SK-N-SH (cell line): ENCODE measurements around the gene BCLAF1.

Source experiments
- EP300 ChIP-seq, 2 experiments: IDR thresholded peaks; 2 replicates each; pipeline versions ENCODE4 v1.4.0 to v1.6.1; 2012; ENCODE audit warnings: borderline replicate concordance in 1 of 2, low read depth in 1 of 2, low read length in 1 of 2
- FOXM1 ChIP-seq: IDR thresholded peaks from 2 replicates; pipeline ENCODE4 v1.4.0; 2012; ENCODE audit warnings: low read depth, mild to moderate bottlenecking
- GATA2 ChIP-seq: sonication (generic); formaldehyde crosslinking; IDR thresholded peaks from 2 replicates; pipeline ENCODE4 v1.5.0; 2020; ENCODE audit warnings: mild to moderate bottlenecking, missing genetic modification reagents
- MEF2A ChIP-seq: IDR thresholded peaks from 2 replicates; pipeline ENCODE4 v1.4.0; 2012; ENCODE audit warnings: low read depth, borderline replicate concordance
- NFIC ChIP-seq: IDR thresholded peaks from 2 replicates; pipeline ENCODE4 v1.4.0; 2012; ENCODE audit warnings: borderline replicate concordance
- POLR2AphosphoS5 ChIP-seq: IDR thresholded peaks from 2 replicates; pipeline ENCODE4 v1.6.1; 2012; ENCODE audit warnings: low read depth, low read length
- RAD21 ChIP-seq: IDR thresholded peaks from 2 replicates; pipeline ENCODE4 v1.6.1; 2012; ENCODE audit warnings: mild to moderate bottlenecking, low read length
- SMC3 ChIP-seq: IDR thresholded peaks from 2 replicates; pipeline ENCODE4 v1.6.1; 2012; ENCODE audit warnings: low read depth, low read length, improper control_type of control experiment
- TF ChIP-seq, protein P1 (sequence below): IDR thresholded peaks from 2 replicates; pipeline ENCODE4 v1.4.0; 2012; ENCODE audit warnings: low read depth, borderline replicate concordance
- TF ChIP-seq, protein P2 (sequence below): IDR thresholded peaks from 2 replicates; pipeline ENCODE4; 2012
- TF ChIP-seq, protein P3 (sequence below): fragments of 200-600 bp; sonication (generic); IDR thresholded peaks from 2 replicates; pipeline ENCODE4 v1.6.1; 2017; ENCODE audit warnings: antibody characterized with exemption, mild to moderate bottlenecking, moderate library complexity
- TF ChIP-seq, protein P4 (sequence below): IDR thresholded peaks from 2 replicates; pipeline ENCODE4 v1.4.0; 2012; ENCODE audit warnings: low read depth, borderline replicate concordance

DNA sequence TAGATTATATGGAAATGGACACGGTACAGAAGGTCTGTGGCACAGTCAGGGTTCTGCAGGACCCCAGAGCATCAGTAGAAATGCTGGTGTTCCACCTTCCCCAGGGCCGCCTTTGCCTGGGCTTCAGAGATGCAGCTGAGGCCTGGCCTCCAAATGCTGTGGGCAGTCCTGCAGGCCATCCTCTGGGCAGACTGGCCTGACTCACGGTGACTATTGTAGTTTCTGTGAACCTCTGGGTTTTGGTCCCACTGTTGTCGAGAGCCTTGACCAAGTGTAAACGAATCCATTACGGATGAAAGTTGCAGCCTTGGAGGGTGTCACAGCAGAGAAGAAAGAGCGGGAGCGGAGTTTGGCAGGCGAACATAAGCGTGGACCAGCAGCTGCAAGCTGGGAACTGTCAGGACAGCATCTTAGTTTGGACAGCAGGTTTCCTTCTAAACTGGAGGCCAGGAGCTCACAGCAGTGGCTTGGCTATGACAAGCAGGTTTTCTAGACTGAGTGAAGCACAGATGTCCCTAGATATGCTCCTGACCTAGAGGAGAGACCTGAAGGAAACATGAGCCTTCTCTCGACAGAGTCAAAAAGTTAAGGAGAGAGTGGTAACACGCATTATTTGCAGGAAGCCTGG lies 46.2 kb upstream of the BCLAF1 start:
- TF ChIP-seq, protein P1, sequence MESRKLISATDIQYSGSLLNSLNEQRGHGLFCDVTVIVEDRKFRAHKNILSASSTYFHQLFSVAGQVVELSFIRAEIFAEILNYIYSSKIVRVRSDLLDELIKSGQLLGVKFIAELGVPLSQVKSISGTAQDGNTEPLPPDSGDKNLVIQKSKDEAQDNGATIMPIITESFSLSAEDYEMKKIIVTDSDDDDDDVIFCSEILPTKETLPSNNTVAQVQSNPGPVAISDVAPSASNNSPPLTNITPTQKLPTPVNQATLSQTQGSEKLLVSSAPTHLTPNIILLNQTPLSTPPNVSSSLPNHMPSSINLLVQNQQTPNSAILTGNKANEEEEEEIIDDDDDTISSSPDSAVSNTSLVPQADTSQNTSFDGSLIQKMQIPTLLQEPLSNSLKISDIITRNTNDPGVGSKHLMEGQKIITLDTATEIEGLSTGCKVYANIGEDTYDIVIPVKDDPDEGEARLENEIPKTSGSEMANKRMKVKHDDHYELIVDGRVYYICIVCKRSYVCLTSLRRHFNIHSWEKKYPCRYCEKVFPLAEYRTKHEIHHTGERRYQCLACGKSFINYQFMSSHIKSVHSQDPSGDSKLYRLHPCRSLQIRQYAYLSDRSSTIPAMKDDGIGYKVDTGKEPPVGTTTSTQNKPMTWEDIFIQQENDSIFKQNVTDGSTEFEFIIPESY, result no peak
- TF ChIP-seq MEF2A, result no peak
- TF ChIP-seq, protein P2, sequence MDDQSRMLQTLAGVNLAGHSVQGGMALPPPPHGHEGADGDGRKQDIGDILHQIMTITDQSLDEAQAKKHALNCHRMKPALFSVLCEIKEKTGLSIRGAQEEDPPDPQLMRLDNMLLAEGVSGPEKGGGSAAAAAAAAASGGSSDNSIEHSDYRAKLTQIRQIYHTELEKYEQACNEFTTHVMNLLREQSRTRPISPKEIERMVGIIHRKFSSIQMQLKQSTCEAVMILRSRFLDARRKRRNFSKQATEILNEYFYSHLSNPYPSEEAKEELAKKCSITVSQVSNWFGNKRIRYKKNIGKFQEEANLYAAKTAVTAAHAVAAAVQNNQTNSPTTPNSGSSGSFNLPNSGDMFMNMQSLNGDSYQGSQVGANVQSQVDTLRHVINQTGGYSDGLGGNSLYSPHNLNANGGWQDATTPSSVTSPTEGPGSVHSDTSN, result no peak
- TF ChIP-seq, protein P3, sequence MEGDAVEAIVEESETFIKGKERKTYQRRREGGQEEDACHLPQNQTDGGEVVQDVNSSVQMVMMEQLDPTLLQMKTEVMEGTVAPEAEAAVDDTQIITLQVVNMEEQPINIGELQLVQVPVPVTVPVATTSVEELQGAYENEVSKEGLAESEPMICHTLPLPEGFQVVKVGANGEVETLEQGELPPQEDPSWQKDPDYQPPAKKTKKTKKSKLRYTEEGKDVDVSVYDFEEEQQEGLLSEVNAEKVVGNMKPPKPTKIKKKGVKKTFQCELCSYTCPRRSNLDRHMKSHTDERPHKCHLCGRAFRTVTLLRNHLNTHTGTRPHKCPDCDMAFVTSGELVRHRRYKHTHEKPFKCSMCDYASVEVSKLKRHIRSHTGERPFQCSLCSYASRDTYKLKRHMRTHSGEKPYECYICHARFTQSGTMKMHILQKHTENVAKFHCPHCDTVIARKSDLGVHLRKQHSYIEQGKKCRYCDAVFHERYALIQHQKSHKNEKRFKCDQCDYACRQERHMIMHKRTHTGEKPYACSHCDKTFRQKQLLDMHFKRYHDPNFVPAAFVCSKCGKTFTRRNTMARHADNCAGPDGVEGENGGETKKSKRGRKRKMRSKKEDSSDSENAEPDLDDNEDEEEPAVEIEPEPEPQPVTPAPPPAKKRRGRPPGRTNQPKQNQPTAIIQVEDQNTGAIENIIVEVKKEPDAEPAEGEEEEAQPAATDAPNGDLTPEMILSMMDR, result no peak
- TF ChIP-seq EP300 (IDR thresholded peaks at IDR 0.05; ENCODE audit: borderline replicate concordance in 1 of 2, low read depth in 1 of 2, low read length in 1 of 2), result no peak
- TF ChIP-seq, protein P4, sequence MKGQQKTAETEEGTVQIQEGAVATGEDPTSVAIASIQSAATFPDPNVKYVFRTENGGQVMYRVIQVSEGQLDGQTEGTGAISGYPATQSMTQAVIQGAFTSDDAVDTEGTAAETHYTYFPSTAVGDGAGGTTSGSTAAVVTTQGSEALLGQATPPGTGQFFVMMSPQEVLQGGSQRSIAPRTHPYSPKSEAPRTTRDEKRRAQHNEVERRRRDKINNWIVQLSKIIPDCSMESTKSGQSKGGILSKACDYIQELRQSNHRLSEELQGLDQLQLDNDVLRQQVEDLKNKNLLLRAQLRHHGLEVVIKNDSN, result no peak
- TF ChIP-seq NFIC, result no peak
- TF ChIP-seq GATA2 (CRISPR knock-in tag), result no peak
- TF ChIP-seq POLR2AphosphoS5, result no peak
- no peak for TF ChIP-seq RAD21
- TF ChIP-seq SMC3, result no peak
- no peak for TF ChIP-seq FOXM1
